Neural cell (in vitro differentiated cells): ENCODE data around the gene GPR6.

ENCODE experiments used
- EZH2 ChIP-seq: fragments of 200-600, 300-800 bp; shearing (Covaris generic), sonication (generic); IDR thresholded peaks from 2 replicates; pipeline ENCODE4 v1.6.1; 2014; ENCODE audit warnings: antibody characterized with exemption, low read length, borderline replicate concordance, mild to moderate bottlenecking; ENCODE audit not compliant: insufficient read depth, poor library complexity, severe bottlenecking
- SMC3 ChIP-seq: fragments of 450-650 bp; conservative IDR thresholded peaks from 2 replicates; pipeline ENCODE4 v1.6.1; 2014; ENCODE audit warnings: antibody characterized with exemption, mild to moderate bottlenecking, moderate library complexity; ENCODE audit not compliant: poor library complexity
- TF ChIP-seq, protein P1 (sequence below): fragments of 450-650 bp; IDR thresholded peaks from 2 replicates; pipeline ENCODE4 v1.5.1; 2014; ENCODE audit warnings: antibody characterized with exemption, mild to moderate bottlenecking, moderate library complexity; ENCODE audit not compliant: poor library complexity, severe bottlenecking

DNA sequence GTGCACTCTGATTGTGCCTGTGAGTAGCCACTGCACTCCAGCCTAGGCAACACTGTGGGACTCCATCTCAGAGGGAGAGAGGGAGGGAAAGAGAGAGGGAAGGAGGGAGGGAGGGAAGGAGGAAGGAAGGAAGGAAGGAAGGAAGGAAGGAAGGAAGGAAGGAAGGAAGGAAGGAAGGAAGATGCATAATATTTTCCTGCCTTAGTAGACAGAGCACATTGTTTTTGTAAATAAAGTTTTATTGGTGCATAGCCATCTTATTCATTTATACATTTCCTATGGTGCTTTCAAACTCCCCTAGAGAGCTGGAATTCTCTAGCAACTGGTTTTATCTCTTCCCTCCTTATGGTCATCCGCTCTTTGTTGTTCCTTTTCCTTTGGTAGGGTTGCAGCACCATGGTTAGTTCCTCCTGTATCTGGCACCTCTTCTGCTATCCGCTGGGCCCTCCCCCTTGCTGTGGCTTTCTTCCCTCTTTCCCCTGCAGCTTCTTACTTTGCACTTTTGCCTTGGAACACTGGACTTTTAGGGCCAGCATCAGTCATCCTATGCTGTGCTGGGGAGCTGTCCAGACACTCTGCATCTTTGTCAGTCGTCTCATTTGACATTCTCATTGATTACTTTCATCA lies 20.2 kb downstream of the GPR6 start:
- TF ChIP-seq EZH2 (no peak), SMC3 (no peak)
- TF ChIP-seq, protein P1, sequence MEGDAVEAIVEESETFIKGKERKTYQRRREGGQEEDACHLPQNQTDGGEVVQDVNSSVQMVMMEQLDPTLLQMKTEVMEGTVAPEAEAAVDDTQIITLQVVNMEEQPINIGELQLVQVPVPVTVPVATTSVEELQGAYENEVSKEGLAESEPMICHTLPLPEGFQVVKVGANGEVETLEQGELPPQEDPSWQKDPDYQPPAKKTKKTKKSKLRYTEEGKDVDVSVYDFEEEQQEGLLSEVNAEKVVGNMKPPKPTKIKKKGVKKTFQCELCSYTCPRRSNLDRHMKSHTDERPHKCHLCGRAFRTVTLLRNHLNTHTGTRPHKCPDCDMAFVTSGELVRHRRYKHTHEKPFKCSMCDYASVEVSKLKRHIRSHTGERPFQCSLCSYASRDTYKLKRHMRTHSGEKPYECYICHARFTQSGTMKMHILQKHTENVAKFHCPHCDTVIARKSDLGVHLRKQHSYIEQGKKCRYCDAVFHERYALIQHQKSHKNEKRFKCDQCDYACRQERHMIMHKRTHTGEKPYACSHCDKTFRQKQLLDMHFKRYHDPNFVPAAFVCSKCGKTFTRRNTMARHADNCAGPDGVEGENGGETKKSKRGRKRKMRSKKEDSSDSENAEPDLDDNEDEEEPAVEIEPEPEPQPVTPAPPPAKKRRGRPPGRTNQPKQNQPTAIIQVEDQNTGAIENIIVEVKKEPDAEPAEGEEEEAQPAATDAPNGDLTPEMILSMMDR: no peak
